IMR-90 (cell line): ENCODE measurements around the gene ATP6AP1. TPM values are rescaled to one million over a fixed set of nuclear protein-coding genes. Genes with fewer than 3 reads are reported as not detected.
A peak's percentile ranks its signal among the peaks of the same experiment; 100 is the strongest.
"Not testable (repeated sequence)": the region's sequence is repeated elsewhere in the genome, so short reads cannot be mapped to it uniquely, and the experiment has no call there.

Experiments used
- ATAC-seq: fragments of 200-7000 bp; cut with Tn5 transposase; 2 replicates; pipeline ENCODE4 v1.9.1; 2020; ENCODE audit warnings: low read depth, mild to moderate bottlenecking, moderate library complexity
- BruUV-seq: library from RNA; stranded (reverse); fragments of 400-500 nt; replicated peaks from 2 replicates; lab custom pipeline; 2021; lab: Mats Ljungman, UMichigan
- CTCF ChIA-PET: fragments of 300-600 bp; formaldehyde crosslinking; extraction: SDS; loops from one replicate; lab custom pipeline; 2021; ENCODE audit warnings: antibody characterized with exemption; lab: Yijun Ruan, JAX
- POLR2A ChIA-PET: fragments of 300-600 bp; sonication (Branson Sonifier 250); formaldehyde crosslinking; loops from one replicate; lab custom pipeline; 2022; ENCODE audit warnings: antibody characterized with exemption; ENCODE audit not compliant: unreplicated experiment; lab: Charles Lee
- DNase-seq: peaks from one replicate; pipeline ENCODE4 v3.0.0; 2013
- H2AFZ ChIP-seq: replicated peaks from 2 replicates; pipeline ENCODE3; 2013; ENCODE audit warnings: low read length, mild to moderate bottlenecking; ENCODE audit not compliant: poor library complexity
- H2AK5ac ChIP-seq: 2 replicates; pipeline ENCODE4 v1.6.1; 2013; ENCODE audit warnings: low read depth, low read length, inconsistent platforms
- H2AK9ac ChIP-seq: replicated peaks from 2 replicates; pipeline ENCODE3; 2013; ENCODE audit warnings: mild to moderate bottlenecking, low read depth, low read length, moderate library complexity; ENCODE audit not compliant: poor library complexity
- H2BK120ac ChIP-seq: 2 replicates; pipeline ENCODE4 v1.6.1; 2013; ENCODE audit warnings: low read depth, low read length, inconsistent platforms
- H2BK15ac ChIP-seq: 3 replicates; pipeline ENCODE4 v1.6.1; 2013; ENCODE audit warnings: low read depth, low read length, inconsistent platforms
- H2BK20ac ChIP-seq: 2 replicates; pipeline ENCODE4 v1.6.1; 2013; ENCODE audit warnings: low read depth, mild to moderate bottlenecking, inconsistent platforms, low read length, moderate library complexity
- H2BK5ac ChIP-seq: 2 replicates; pipeline ENCODE4 v1.6.1; 2013; ENCODE audit warnings: mild to moderate bottlenecking, low read depth, low read length, inconsistent platforms; ENCODE audit not compliant: poor library complexity, severe bottlenecking
- H3K14ac ChIP-seq: replicated peaks from 2 replicates; pipeline ENCODE4 v1.6.1; 2013; ENCODE audit warnings: low read depth, low read length, inconsistent platforms
- H3K18ac ChIP-seq: 2 replicates; pipeline ENCODE4 v1.6.1; 2013; ENCODE audit warnings: low read depth, low read length, control low read depth
- H3K23ac ChIP-seq: 2 replicates; pipeline ENCODE4 v1.6.1; 2013; ENCODE audit warnings: low read depth, low read length, inconsistent platforms
- H3K27ac ChIP-seq: 2 replicates; pipeline ENCODE4 v1.5.1; 2013; ENCODE audit warnings: mild to moderate bottlenecking, control low read depth, low read length; ENCODE audit not compliant: insufficient read depth
- H3K27me3 ChIP-seq: 2 replicates; pipeline ENCODE4 v1.6.1; 2013; ENCODE audit warnings: low read length; ENCODE audit not compliant: control insufficient read depth, insufficient read depth
- H3K36me3 ChIP-seq: 2 replicates; pipeline ENCODE4 v1.6.1; 2013; ENCODE audit warnings: low read length, mixed read lengths; ENCODE audit not compliant: control insufficient read depth, insufficient read depth
- H3K4ac ChIP-seq: 2 replicates; pipeline ENCODE4 v1.6.1; 2013; ENCODE audit warnings: low read depth, low read length, inconsistent platforms
- H3K4me1 ChIP-seq: 2 replicates; pipeline ENCODE4 v1.6.1; 2013; ENCODE audit warnings: low read length, mixed read lengths; ENCODE audit not compliant: control insufficient read depth, insufficient read depth
- H3K4me2 ChIP-seq: 2 replicates; pipeline ENCODE4 v1.6.1; 2013; ENCODE audit warnings: low read depth, mild to moderate bottlenecking, control low read depth, low read length, moderate library complexity
- H3K4me3 ChIP-seq: 2 replicates; pipeline ENCODE4 v1.5.1; 2013; ENCODE audit warnings: low read depth, mild to moderate bottlenecking, control low read depth, low read length, moderate library complexity; ENCODE audit not compliant: insufficient read depth
- H3K56ac ChIP-seq: 2 replicates; pipeline ENCODE4 v1.6.1; 2013; ENCODE audit warnings: low read length, inconsistent platforms; ENCODE audit not compliant: insufficient read depth; ENCODE audit errors: extremely low read depth
- H3K79me1 ChIP-seq, 2 experiments: 2 replicates each; pipeline ENCODE4 v1.6.1; 2013; ENCODE audit warnings: low read length in 2 of 2, inconsistent platforms in 1 of 2, low read depth in 1 of 2
- H3K9ac ChIP-seq: 2 replicates; pipeline ENCODE4 v1.6.1; 2013; ENCODE audit warnings: low read depth, low read length, control low read depth
- H3K9me1 ChIP-seq: 2 replicates; pipeline ENCODE4 v1.6.1; 2013; ENCODE audit warnings: low read length, inconsistent platforms; ENCODE audit not compliant: insufficient read depth
- H3K9me3 ChIP-seq: 2 replicates; pipeline ENCODE4 v1.6.1; 2013; ENCODE audit warnings: low read length; ENCODE audit not compliant: control insufficient read depth, insufficient read depth
- H4K20me1 ChIP-seq: 2 replicates; pipeline ENCODE4 v1.6.1; 2013; ENCODE audit warnings: low read length, inconsistent platforms; ENCODE audit not compliant: insufficient read depth
- H4K5ac ChIP-seq: 2 replicates; pipeline ENCODE4 v1.6.1; 2013; ENCODE audit warnings: mild to moderate bottlenecking, low read depth, low read length, control low read depth
- H4K8ac ChIP-seq, 2 experiments: 2 replicates each; pipeline ENCODE4 v1.6.1; 2013; ENCODE audit warnings: low read depth in 2 of 2, low read length in 2 of 2, control low read depth in 1 of 2, inconsistent platforms in 1 of 2
- H4K91ac ChIP-seq: 2 replicates; pipeline ENCODE4 v1.6.1; 2013; ENCODE audit warnings: low read depth, low read length, inconsistent platforms; ENCODE audit not compliant: insufficient read depth
- WGBS, 2 experiments: methylation state at CpG; one replicate each; pipeline versions ENCODE4 v1.1.5 to v1.1.7; 2013; ENCODE audit warnings: missing lambda C conversion rate in 2 of 2; ENCODE audit not compliant: insufficient read length in 1 of 2; ENCODE audit errors: extremely low coverage in 2 of 2; 5-methylcytosine and 5-hydroxymethylcytosine counted together
- dilution Hi-C: fragments of 300-500 bp; cut with HindIII; formaldehyde crosslinking; loops from one replicate; pipeline ENCODE4 v1.14.3; 2018; ENCODE audit warnings: low sequenced_read_pairs; ENCODE audit not compliant: unreplicated experiment
- in situ Hi-C: fragments of 300-500 bp; cut with MboI; formaldehyde crosslinking; loops from 3 replicates; pipeline ENCODE4 v1.14.3; 2019; ENCODE audit warnings: low sequenced_read_pairs, inconsistent platforms, mixed read lengths
- intact Hi-C: fragments of 100-400 bp; cut with micrococcal nuclease; formaldehyde crosslinking; loops from 2 replicates; pipeline ENCODE4 v1.10.0; 2022
- polyA plus RNA-seq, 3 experiments: library from polyadenylated mRNA; depleted of rRNA; stranded (reverse); fragments of >200 nt; gene quantifications; 2 replicates each; pipeline ENCODE4 v1.2.3, GENCODE V29; 2012; ENCODE audit warnings: low replicate concordance in 1 of 3
- total RNA-seq: library from RNA; depleted of rRNA; stranded (reverse); fragments of >200 nt; gene quantifications from 2 replicates; pipeline ENCODE4 v1.2.3, GENCODE V29; 2012

ATP6AP1 gene
- total and polyA plus RNA-seq, 2 of the 4 experiments (the other 2 are of a cell fraction), result 13.8 to 96.7 TPM

DNA sequence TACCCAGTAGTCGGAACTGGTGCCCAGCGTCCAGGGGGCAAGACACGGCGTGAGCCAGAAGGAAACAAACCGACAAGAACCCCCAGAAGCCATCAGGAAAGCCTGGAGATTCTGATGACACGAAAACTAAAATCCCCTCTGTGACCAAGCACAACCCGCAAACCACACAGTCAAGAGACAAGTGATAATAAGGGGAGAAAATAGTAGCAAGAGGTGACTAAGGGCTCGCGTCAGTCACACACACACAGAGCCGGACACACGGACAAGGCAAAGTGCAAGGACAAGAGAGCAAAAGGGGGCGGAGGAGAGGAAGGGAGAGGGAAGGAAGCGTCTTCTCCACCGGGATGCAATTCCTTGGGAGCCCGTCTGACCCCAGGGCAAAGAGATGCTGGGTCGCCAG is 39.8 kb upstream of the ATP6AP1 start:
- CTCF ChIA-PET, BruUV-seq, H3K9ac ChIP-seq, H3K79me1 ChIP-seq, H3K18ac ChIP-seq, POLR2A ChIA-PET, H2AFZ ChIP-seq, in situ Hi-C loops, H3K56ac ChIP-seq, H2BK5ac ChIP-seq, H4K91ac ChIP-seq, H2AK5ac ChIP-seq, H3K27me3 ChIP-seq, H4K8ac ChIP-seq, H3K4me3 ChIP-seq, H2BK20ac ChIP-seq, dilution Hi-C loops, H3K14ac ChIP-seq, H3K4me2 ChIP-seq, H3K27ac ChIP-seq, DNase-seq, H2BK120ac ChIP-seq, H3K4me1 ChIP-seq, H3K9me3 ChIP-seq, intact Hi-C loops, H3K9me1 ChIP-seq, ATAC-seq, H2AK9ac ChIP-seq, H2BK15ac ChIP-seq, H3K4ac ChIP-seq, H3K36me3 ChIP-seq, H3K23ac ChIP-seq, H4K5ac ChIP-seq, H4K20me1 ChIP-seq: not testable (repeated sequence)
- WGBS, 2 experiments, result no CpG with 5 or more reads among the region's 16 CpGs

DNA sequence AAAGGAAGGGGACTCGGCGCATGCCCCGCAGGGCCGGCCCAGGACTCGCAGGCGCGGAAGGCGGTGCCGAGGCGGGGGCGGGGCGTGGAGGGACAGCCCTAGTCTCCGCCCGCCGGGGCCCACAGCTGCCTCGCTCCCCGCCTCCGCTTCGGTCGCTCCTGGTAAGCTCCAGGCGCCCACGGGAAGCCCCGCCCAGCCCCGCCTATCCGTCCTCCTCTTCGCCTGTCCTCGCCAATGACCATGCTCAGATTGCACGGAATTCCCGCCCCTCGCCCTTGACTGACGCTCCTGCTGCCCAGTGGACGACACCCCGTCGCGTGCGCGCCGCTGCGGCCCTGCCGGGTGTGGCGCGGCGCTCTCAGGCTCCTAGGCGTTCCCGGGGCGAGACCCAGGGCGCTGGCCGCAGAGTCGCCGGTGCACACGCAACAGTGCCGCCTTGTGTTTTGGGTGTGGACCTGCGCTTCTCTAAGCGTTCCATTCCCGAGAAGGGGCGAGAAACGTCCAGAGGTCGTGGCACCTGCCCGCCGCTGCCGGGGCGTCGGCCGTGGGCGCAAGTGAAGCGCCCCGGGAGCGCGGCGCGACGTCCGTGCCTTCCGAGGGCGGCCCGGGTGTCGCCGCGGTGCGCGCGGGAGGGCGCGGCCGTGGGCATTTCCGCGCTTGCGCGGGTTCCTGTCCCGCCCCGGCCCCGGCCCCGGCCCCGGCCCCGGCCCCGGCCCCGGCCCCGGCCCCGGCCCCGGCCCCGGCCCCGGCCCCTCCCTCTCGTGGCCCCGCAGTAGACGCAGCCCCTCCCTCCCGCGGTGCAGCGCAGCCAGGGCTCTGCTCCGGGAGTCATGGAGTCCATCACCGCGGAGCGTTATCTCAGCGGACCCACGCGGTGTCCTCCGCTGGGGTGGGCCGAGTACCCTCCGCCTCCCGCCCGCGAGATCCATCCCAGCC is 38.4 kb upstream of the ATP6AP1 start:
- BruUV-seq, H3K36me3 ChIP-seq, H4K20me1 ChIP-seq, H3K23ac ChIP-seq, H2BK15ac ChIP-seq, H2AFZ ChIP-seq, H3K9me1 ChIP-seq, POLR2A ChIA-PET, H3K4ac ChIP-seq, H2BK120ac ChIP-seq, DNase-seq, H3K14ac ChIP-seq, dilution Hi-C loops, H2AK9ac ChIP-seq, H2BK20ac ChIP-seq, in situ Hi-C loops, H4K8ac ChIP-seq, H3K79me1 ChIP-seq, H3K27me3 ChIP-seq, H3K56ac ChIP-seq, H4K91ac ChIP-seq, H3K4me1 ChIP-seq, intact Hi-C loops, CTCF ChIA-PET, H3K9me3 ChIP-seq, H2AK5ac ChIP-seq: not testable (repeated sequence)
- H3K18ac ChIP-seq, result peak overlapping the region; percentile 74; the same call in 1 of the 2 replicates
- peak overlapping the region; percentile 79; the same call in 1 of the 2 replicates for H3K4me2 ChIP-seq
- H3K9ac ChIP-seq, result peak overlapping the region; percentile 64; the same call in 1 of the 2 replicates
- peak; percentile 80 for ATAC-seq
- H2BK5ac ChIP-seq, result peak overlapping the region; percentile 74
- WGBS, 2 experiments, result no CpG with 5 or more reads among the region's 121 CpGs
- H3K4me3 ChIP-seq, result peak overlapping the region; percentile 54
- H3K27ac ChIP-seq, result peak overlapping the region; percentile 93
- 0 out of 2 replicates have a peak overlapping the region, but pooled peaks have one; percentile 78 for H4K5ac ChIP-seq
